B cell (primary cell): ENCODE data around the gene SLC25A24. TPM values are rescaled to one million over a fixed set of nuclear protein-coding genes. Genes with fewer than 3 reads are reported as not detected.

Experiments
- ATAC-seq: fragments of 200-7000 bp; cut with Tn5 transposase; one replicate; pipeline ENCODE4 v1.10.0; 2021; ENCODE audit warnings: low read depth, mild to moderate bottlenecking, moderate number of reproducible peaks, moderate library complexity
- CTCF ChIA-PET: fragments of 350-600 bp; sonication (Branson Sonifier 250); formaldehyde crosslinking; loops from one replicate; lab custom pipeline; 2021; ENCODE audit warnings: antibody characterized with exemption, inconsistent platforms; lab: Charles Lee
- POLR2A ChIA-PET: fragments of 350-600 bp; sonication (Branson Sonifier 250); formaldehyde crosslinking; loops from one replicate; lab custom pipeline; 2021; ENCODE audit warnings: antibody characterized with exemption; lab: Charles Lee
- DNase-seq: peaks from one replicate; pipeline ENCODE4 v3.0.0; 2013
- H2AFZ ChIP-seq: 2 replicates; pipeline ENCODE4 v1.6.1; 2012; ENCODE audit warnings: mild to moderate bottlenecking, low read depth, low read length; ENCODE audit not compliant: insufficient read depth, poor library complexity, severe bottlenecking
- H3K27ac ChIP-seq, 2 donors: 1 replicate in 1 of 2; 2 replicates in 1 of 2; pipeline ENCODE4 v1.5.1; 2012 to 2013; ENCODE audit warnings: low read length in 2 of 2, mild to moderate bottlenecking in 2 of 2, moderate library complexity in 1 of 2
- H3K27me3 ChIP-seq, 4 experiments: fragments of 200-600 bp in 1 of 4; sonication (generic) in 1 of 4; replicated peaks in 1 of 4; 1 replicate in 2 of 4; 2 replicates in 2 of 4; pipeline versions ENCODE4 v1.6.1 to v1.7.0; 2013 to 2016; ENCODE audit warnings: low read length in 3 of 4, mild to moderate bottlenecking in 2 of 4, mixed read lengths in 1 of 4, moderate library complexity in 1 of 4; ENCODE audit not compliant: insufficient read depth in 4 of 4, control insufficient read depth in 3 of 4; ENCODE audit errors: control extremely low read depth in 1 of 4
- H3K36me3 ChIP-seq, 2 experiments: replicated peaks in 1 of 2; 1 replicate in 1 of 2; 2 replicates in 1 of 2; pipeline versions ENCODE4 v1.6.1 to v1.7.1; 2013; ENCODE audit warnings: low read length in 1 of 2; ENCODE audit not compliant: insufficient read depth in 2 of 2, control insufficient read depth in 1 of 2; ENCODE audit errors: control extremely low read depth in 1 of 2, extremely low read depth in 1 of 2
- H3K4me1 ChIP-seq, 2 donors: fragments of 200-600 bp in 1 of 2; sonication (generic) in 1 of 2; 1 replicate in 1 of 2; 2 replicates in 1 of 2; pipeline versions ENCODE4 v1.5.1 to v1.6.1; 2013 to 2017; ENCODE audit warnings: low read length in 2 of 2; ENCODE audit not compliant: control insufficient read depth in 2 of 2, insufficient read depth in 2 of 2
- H3K4me2 ChIP-seq: replicated peaks from 2 replicates; pipeline ENCODE3; 2012; ENCODE audit warnings: mild to moderate bottlenecking, low read depth, low read length; ENCODE audit not compliant: poor library complexity, severe bottlenecking
- H3K4me3 ChIP-seq, 5 experiments: fragments of 200-600 bp in 1 of 5; sonication (generic) in 1 of 5; 1 replicate in 3 of 5; 2 replicates in 2 of 5; pipeline versions ENCODE4 v1.5.1 to v1.7.0; 2011 to 2016; ENCODE audit warnings: low read length in 4 of 5, mild to moderate bottlenecking in 4 of 5, low read depth in 2 of 5, control low read depth in 1 of 5, moderate library complexity in 1 of 5; ENCODE audit not compliant: insufficient read depth in 1 of 5; ENCODE audit errors: control extremely low read depth in 1 of 5, extremely low read depth in 1 of 5
- H3K79me2 ChIP-seq: fragments of 200-600 bp; sonication (generic); one replicate; pipeline ENCODE4 v1.6.0; 2016; ENCODE audit warnings: low read length; ENCODE audit not compliant: control insufficient read depth, insufficient read depth
- H3K9ac ChIP-seq: fragments of 200-600 bp; sonication (generic); 2 replicates; pipeline ENCODE4 v1.6.1; 2017; ENCODE audit warnings: mild to moderate bottlenecking, low read length, moderate library complexity
- H3K9me3 ChIP-seq, 3 donors: one replicate each; pipeline versions ENCODE4 v1.6.1 to v1.7.1; 2013; ENCODE audit warnings: low read length in 2 of 3; ENCODE audit not compliant: control insufficient read depth in 2 of 3, insufficient read depth in 1 of 3; ENCODE audit errors: control extremely low read depth in 1 of 3
- H4K20me1 ChIP-seq: 2 replicates; pipeline ENCODE4 v1.6.0; 2012; ENCODE audit warnings: mild to moderate bottlenecking, low read length; ENCODE audit not compliant: insufficient read depth, control insufficient read depth, poor library complexity, severe bottlenecking
- H3K27ac Mint-ChIP-seq: one replicate; pipeline ENCODE4 v1.8.0; 2021; ENCODE audit warnings: mixed read lengths
- H3K27me3 Mint-ChIP-seq: one replicate; pipeline ENCODE4 v1.8.0; 2021; ENCODE audit warnings: mixed read lengths
- H3K4me1 Mint-ChIP-seq: one replicate; pipeline ENCODE4 v1.8.0; 2021; ENCODE audit warnings: mixed read lengths
- H3K4me3 Mint-ChIP-seq: one replicate; pipeline ENCODE4 v1.8.0; 2021; ENCODE audit warnings: mixed read lengths
- H3K9me3 Mint-ChIP-seq: one replicate; pipeline ENCODE4 v1.8.0; 2022; ENCODE audit warnings: mixed read lengths; ENCODE audit not compliant: insufficient read depth
- EZH2 ChIP-seq: IDR thresholded peaks from 2 replicates; pipeline ENCODE4 v1.6.1; 2012; ENCODE audit warnings: borderline replicate concordance, low read depth, mild to moderate bottlenecking, moderate library complexity, low read length; ENCODE audit not compliant: insufficient read depth, poor library complexity, severe bottlenecking
- WGBS: methylation state at CpG from one replicate; pipeline ENCODE4 v1.1.5; 2013; ENCODE audit warnings: missing lambda C conversion rate; ENCODE audit not compliant: insufficient coverage; 5-methylcytosine and 5-hydroxymethylcytosine counted together
- intact Hi-C: fragments of 100-400 bp; cut with micrococcal nuclease; formaldehyde crosslinking; loops from one replicate; pipeline ENCODE4 v1.10.0; 2022
- polyA plus RNA-seq: library from polyadenylated mRNA; depleted of rRNA; stranded (reverse); fragments of >200 nt; gene quantifications from 2 replicates; pipeline ENCODE4 v1.2.3, GENCODE V29; 2012
- total RNA-seq, 2 donors: library from RNA; stranded (reverse); fragments of 120-200 nt in 1 of 2; gene quantifications; 1 replicate in 1 of 2; 2 replicates in 1 of 2; pipeline versions ENCODE4 v1.2.3 to v1.2.4, GENCODE V29; 2013 to 2022
- TF ChIP-seq, protein P1 (sequence below): fragments of 200-600 bp; IDR thresholded peaks from one replicate; pipeline ENCODE4 v1.8.0; 2022; ENCODE audit warnings: antibody characterized with exemption, mild to moderate bottlenecking

Gene SLC25A24
- total and polyA plus RNA-seq, 2 donors (not counting 1 experiment from before 2014, with no cell fraction given) = 6.0 to 25.6 TPM

DNA sequence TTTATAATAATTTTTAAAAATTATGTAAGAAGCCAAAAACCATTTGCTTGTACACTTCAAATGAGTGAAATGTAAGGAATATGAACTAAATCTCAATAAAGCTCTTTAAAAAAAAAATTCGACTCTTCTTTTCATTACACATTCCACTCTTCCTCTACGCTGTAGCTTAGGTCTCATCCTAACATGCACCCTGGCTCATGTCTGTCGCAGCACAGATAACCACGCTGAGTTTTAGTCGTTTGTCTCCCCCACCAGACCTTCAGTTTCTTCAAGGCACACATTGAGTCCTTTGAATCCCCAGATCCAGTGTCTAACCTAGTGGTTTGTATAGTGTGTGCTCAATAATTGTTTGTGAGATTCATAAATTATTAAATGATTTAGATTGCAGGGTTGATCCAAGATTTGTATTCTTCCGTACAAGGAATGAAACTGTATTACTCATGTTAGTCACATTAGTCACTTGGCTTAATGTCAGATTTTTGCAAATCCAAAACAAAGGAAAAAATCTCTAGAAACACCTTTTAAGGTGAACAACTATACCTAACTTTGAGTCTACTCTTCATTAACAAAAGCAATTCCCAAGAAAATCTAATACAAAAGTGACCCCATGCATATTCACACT is 57.3 kb downstream of the SLC25A24 start:
- Mint-ChIP-seq H3K4me3 (no peak overlapping the region), H3K27ac (no peak overlapping the region), H3K27me3 (no peaks in the 10 kb centered on the region), H3K4me1 (no peaks in the 10 kb centered on the region), H3K9me3 (peaks cover 5% of the 10 kb centered on the region)
- Histone ChIP-seq H3K27me3 (no peaks in the 10 kb centered on the region), H4K20me1 (no peaks in the 10 kb centered on the region), H3K9me3 (peaks cover 0 to 2% (median 1%) of the 10 kb centered on the region in 3 donors), H2AFZ (no peak overlapping the region), H3K79me2 (no peaks in the 10 kb centered on the region), H3K4me2 (no peak overlapping the region), H3K4me1 (no peaks in the 10 kb centered on the region), H3K27ac (no peak overlapping the region), H3K9ac (no peak overlapping the region), H3K36me3 (peaks cover 5 to 26% of the 10 kb centered on the region in 2 experiments), H3K4me3 (no peak overlapping the region)
- DNase-seq (no peak), ATAC-seq (no peak)
- TF ChIP-seq, protein P1, sequence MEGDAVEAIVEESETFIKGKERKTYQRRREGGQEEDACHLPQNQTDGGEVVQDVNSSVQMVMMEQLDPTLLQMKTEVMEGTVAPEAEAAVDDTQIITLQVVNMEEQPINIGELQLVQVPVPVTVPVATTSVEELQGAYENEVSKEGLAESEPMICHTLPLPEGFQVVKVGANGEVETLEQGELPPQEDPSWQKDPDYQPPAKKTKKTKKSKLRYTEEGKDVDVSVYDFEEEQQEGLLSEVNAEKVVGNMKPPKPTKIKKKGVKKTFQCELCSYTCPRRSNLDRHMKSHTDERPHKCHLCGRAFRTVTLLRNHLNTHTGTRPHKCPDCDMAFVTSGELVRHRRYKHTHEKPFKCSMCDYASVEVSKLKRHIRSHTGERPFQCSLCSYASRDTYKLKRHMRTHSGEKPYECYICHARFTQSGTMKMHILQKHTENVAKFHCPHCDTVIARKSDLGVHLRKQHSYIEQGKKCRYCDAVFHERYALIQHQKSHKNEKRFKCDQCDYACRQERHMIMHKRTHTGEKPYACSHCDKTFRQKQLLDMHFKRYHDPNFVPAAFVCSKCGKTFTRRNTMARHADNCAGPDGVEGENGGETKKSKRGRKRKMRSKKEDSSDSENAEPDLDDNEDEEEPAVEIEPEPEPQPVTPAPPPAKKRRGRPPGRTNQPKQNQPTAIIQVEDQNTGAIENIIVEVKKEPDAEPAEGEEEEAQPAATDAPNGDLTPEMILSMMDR = no peak
- TF ChIP-seq EZH2 = no peak
- POLR2A ChIA-PET = no interaction called here
- CTCF ChIA-PET = interaction anchor here (1.7 kb wide), 1 partner anchor 360 kb away, joined by 3 read pairs; no protein-coding TSS in a partner anchor
- intact Hi-C loops = no loop called here
- 100% methylated on average over 3 of the region's 6 CpGs for WGBS

DNA sequence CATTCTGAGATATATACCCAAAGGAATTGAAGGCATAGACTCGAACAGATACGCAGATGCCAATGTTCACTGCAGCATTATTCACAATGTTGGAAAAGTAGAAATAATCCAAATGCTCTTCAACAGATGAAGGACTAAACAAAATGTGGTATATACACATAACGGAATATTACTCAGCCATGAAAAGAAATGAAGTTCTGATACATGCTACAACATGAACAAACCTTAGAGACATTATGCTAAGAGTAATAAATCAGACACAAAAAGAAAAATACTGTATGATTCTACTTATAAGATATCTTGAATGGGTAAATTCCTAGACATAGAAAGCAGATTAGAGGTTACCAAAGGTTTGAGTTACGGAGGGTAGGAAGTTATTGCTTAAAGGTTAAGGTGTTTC is 57.9 kb downstream of the SLC25A24 start:
- WGBS = no CpG with 5 or more reads among the region's 4 CpGs
- Histone ChIP-seq H3K9me3 (peaks cover 0 to 2% (median 1%) of the 10 kb centered on the region in 3 donors), H3K4me3 (no peak overlapping the region), H3K4me2 (no peak overlapping the region), H4K20me1 (no peaks in the 10 kb centered on the region), H3K4me1 (no peaks in the 10 kb centered on the region), H3K36me3 (peaks cover 3 to 22% of the 10 kb centered on the region in 2 experiments), H3K27me3 (no peaks in the 10 kb centered on the region), H3K9ac (no peak overlapping the region), H3K27ac (no peak overlapping the region), H2AFZ (no peak overlapping the region), H3K79me2 (no peaks in the 10 kb centered on the region)
- DNase-seq (no peak), ATAC-seq (no peak)
- intact Hi-C loops = no loop called here
- ChIA-PET POLR2A (no interaction called here), CTCF (interaction anchor here (1.7 kb wide), 1 partner anchor 359 kb away, joined by 3 read pairs; no protein-coding TSS in a partner anchor)
- TF ChIP-seq, protein P1 = no peak
- H3K4me1 Mint-ChIP-seq = no peaks in the 10 kb centered on the region
- no peak overlapping the region for H3K4me3 Mint-ChIP-seq
- H3K27ac Mint-ChIP-seq = no peak overlapping the region
- H3K9me3 Mint-ChIP-seq = peaks cover 5% of the 10 kb centered on the region
- H3K27me3 Mint-ChIP-seq = no peaks in the 10 kb centered on the region
